NK-92 (cell line): ENCODE measurements around the gene SCO2.

Experiments used
- DNase-seq: peaks from one replicate; lab custom pipeline; 2025; ENCODE audit not compliant: unreplicated experiment; lab: John Stamatoyannopoulos, UW

Gene SCO2

DNA sequence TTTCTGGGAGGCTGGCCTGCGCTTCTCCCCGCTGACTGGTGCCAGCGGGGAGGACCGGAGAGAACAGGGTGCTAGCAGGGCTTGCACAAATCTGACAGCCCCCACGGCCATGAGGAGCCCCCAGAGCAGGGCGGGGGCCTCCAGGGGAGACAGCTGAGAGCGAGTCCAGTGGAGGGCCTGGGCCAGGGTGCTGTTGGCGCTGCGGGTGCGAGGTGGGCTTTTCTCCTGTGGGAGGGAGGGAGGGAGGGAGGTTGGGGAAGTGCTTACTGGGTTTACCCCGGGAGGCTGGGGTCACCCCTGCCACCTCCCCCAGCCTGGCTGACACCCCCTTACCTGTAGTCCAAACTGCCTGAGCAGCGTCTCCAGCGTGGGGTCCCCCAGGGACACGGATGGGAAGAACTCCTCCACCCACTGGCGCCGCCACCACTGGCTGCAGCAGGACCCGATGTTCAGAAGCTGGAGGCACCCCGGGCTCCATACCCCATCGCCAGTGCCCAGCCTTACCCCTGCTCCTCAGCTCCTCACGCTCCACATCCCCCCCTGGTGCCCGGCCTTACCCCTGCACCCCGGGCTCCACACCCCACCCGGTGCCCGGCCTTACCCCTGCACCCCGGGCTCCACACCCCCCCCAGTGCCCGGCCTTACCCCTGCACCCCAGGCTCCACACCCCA is 21.8 kb downstream of the SCO2 start:
- DNase-seq: no peak

GRCh38 chr22:50502628-50503474 is 22.5 kb downstream of the SCO2 start:
- no peak for DNase-seq

DNA sequence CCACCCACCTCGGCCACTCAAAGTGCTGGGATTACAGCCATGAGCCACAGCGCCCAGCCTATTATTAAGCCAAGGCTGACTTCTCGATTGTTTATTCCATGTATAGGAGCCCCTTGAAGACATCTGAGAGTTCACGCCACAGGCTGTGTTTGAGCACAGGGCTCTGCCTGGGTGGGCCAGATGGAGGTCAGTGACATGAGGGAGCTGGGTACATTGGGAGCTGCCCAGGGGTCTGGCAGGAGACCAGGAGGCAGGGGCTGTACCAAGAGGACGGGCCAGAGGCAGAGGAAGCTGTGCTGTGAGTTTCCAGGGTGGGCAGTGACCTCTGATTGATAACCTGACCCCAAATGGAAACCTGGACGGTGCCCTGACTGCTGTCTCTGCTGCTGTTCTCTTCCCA is 23.3 kb downstream of the SCO2 start:
- DNase-seq: no peak

DNA sequence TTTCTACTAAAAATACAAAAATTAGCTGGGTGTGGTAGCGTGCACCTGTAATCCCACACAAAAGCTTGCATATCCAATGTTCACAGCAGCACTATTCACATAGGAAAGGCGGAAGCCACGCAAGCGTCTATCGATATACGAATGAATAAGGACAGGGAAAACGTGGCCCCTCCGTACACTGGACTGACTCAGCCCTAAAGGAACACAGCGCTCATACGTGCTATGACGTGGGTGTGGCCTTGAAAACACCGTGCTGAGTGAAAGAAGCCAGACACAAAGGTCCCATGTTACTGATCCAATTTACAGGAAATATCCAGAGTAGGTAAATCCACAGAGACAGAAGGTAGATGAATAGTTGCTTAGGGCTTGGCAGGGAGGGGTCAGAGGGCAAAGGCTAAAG is 24.9 kb downstream of the SCO2 start:
- DNase-seq: no peak

DNA sequence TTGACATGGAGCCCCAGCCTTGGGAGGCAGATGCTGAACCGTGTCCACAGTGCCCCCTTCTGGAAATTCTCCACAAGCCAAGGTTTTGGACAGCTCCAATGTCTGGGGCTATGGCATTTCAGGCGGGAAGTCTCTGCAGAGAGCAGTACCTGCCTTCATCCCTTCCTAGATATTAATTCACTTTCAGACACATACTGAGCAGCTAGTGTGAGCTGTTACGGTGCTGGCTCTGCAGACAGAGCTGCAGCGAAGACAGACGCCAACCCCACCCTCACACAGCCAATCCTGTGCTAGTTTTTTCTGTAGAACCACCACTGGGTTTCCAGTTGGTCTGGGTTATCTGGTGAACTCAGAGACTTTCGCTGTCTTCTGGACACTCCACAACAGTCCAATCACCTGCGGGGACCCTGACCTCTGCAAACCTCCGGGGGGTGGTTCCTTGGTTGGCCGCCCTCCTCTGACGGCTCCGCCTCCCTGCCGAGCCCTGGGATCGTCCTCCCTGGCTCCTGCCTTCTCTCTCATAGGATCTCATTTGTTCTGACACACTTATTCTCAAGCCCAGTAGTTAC is 27.0 kb downstream of the SCO2 start:
- no peak for DNase-seq

DNA sequence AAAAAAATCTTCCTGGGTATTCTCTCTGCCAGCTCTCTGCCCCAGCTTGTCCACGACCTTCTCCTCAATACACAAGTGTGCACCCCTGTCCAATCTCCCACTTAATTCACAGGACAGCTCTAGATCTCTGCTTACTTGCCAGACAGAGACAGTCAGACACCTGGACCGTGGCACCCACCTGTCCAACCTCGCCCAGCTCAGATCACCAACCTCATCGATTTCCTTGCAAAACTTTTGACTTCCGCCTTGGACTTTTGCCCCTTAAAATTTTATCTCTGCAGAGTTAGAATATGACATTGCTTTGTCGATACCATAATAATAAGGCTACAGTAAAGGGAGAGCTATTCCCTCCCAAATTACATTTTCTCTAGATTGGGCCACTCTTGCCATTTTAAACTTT is 28.3 kb downstream of the SCO2 start:
- no peak for DNase-seq

DNA sequence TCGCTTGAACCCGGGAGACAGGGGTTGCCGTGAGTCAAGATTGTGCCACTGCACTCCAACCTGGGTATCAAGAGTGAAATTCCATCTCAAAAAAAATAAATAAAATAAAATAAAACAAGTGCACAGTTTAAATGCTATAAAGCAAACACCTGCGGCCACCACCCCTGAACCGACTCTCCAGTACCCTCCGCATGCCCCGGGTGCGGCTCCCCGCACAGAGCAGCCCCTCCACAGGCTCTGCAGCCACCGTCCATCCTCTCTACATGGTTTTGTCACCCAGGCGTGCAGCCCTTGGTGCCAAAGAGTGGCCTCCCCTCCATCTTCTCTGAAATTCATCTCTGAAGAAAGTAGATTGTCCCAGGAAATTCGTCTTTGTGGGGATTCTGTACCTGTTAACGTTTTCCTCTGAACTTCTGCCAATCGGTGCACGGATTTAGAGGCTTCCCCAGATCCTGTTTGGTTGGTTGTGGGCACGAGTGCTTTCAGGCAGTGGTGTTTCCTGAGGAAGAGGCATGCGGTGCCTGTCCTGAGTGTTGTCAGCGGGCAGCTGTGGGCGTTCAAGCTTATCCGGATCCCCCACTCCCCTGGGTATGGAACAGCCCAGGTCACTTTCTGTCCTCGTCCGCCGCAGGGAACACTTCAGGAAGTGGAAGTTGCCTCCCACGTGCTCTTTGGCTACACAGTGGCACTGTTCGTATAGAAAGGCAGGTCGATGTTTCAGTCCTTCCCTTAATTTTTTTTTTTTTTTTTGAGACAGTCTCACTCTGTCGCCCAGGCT is 34.7 kb downstream of the SCO2 start:
- no peak for DNase-seq

DNA sequence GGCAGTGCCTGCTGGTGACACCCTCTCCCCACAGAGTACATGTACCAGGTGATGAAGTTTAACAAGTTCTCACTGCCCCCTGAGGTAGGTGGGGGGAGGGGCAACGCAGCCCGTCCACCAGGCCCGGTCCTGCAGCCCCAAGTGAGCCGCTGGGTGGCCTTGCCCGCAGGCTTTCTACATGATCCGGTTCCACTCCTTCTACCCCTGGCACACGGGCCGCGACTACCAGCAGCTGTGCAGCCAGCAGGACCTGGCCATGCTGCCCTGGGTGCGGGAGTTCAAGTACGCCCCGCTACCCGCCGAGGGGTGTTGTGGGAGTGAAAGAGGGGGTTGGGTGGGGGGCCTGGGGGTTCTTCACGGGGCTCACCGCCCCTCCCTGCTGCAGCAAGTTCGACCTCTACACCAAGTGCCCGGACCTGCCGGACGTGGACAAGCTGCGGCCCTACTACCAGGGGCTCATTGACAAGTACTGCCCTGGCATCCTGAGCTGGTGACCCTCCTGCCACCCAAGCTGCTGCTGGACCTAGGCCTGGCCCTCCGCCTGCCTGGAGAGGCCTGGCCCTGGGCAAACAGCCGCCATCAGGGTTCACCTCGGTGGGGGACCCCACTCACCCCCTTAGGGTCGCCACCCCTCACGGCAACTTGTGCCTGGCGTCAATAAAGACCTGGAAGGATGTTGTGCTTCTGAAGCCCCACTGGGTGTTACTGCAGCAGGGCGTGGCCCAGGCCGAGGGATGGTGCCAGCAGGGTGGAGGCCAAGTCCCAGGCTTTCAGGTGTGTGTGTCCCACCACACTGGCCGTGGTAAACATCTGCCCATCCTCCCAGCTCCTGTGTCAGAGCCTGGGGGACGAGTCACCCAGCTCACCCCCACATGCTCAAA is 35.8 kb downstream of the SCO2 start:
- DNase-seq: no peak

DNA sequence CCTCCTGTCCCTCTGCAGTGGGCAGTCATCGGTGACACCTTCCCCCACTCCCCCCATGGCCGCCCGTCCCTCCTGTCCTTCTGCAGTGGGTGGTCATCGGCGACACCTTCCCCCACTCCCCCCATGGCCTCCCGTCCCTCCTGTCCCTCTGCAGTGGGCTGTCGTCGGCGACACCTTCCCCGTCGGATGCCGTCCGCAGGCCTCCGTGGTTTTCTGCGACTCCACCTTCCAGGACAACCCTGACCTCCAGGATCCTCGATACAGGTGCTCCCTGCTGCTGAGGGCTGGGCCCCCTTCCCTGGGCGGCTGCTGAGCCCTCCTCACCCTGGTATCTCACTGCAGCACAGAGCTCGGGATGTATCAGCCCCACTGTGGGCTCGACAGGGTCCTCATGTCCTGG is 36.5 kb downstream of the SCO2 start:
- no peak for DNase-seq

DNA sequence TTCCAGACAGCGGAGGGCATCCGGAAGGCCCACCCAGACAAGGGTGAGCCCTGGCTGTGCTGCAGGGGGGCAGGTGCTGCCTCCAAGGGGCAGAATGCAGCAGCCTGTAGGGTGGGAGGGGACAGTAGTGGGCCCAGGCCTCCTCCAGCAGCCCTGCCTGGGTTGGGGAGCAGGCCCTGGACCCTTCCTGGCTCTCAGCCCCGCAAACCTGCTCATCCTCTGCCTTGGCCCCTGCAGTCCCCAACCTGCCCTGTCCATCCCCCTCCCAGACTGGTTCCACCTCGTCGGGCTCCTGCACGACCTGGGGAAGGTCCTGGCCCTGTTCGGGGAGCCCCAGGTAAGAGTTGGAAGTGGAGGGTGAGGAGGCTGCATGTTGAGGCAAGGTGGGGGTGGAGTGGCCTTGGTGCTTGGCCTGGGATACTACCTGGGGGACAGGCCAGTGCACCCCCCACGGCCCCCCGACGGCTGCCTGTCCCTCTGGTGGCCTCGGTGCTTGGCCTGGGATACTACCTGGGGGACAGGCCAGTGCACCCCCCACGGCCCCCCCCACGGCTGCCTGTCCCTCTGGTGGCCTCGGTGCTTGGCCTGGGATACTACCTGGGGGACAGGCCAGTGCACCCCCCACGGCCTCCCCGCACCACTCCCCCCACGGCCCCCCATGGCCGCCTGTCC is 37.3 kb downstream of the SCO2 start:
- no peak for DNase-seq

GRCh38 chr22:50487290-50488005 is 38.0 kb downstream of the SCO2 start:
- no peak for DNase-seq

DNA sequence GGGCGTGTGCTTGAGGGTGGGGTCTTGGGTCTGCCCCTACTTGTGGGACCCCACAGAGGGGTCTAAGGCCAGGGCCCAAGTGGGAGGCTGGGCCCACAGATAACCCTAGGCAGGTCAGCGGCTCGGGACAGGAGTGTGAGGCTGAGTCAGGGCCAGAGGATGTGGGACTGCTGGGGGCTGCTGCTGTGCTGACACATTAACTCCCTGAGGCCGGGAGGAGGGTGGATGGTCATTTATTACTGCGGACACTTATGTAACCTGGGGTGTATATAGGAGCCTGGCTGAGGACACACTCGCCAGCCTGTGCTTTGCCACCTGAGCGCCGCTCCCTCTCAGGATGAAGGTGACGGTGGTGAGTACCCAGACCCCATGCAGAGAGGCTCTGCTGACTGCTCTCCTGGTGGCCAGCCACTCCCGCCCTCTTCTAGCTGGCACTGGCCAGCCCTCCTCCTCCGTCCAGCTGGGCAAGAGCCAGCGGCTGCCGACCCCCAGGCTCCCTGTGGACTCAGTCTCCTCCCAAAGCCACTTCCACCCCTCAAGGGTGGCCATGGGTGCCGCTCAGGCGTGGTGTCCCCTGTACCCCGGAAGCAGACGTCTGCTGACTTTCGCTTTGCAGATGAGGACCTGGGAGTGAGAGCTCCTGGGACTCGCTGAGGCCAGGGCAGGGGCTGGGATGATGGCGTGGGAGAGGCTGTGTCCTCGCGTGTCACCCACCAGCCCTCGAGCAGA is 38.7 kb downstream of the SCO2 start, which contains the start of gene MIOX:
Gene MIOX (plus strand): TSS at position 299 of the 729 bp plus-strand sequence. CDS start 39 bp downstream, at position 338.
- DNase-seq: no peak

GRCh38 chr22:50485221-50486131 is 39.9 kb downstream of the SCO2 start:
- no peak for DNase-seq

DNA sequence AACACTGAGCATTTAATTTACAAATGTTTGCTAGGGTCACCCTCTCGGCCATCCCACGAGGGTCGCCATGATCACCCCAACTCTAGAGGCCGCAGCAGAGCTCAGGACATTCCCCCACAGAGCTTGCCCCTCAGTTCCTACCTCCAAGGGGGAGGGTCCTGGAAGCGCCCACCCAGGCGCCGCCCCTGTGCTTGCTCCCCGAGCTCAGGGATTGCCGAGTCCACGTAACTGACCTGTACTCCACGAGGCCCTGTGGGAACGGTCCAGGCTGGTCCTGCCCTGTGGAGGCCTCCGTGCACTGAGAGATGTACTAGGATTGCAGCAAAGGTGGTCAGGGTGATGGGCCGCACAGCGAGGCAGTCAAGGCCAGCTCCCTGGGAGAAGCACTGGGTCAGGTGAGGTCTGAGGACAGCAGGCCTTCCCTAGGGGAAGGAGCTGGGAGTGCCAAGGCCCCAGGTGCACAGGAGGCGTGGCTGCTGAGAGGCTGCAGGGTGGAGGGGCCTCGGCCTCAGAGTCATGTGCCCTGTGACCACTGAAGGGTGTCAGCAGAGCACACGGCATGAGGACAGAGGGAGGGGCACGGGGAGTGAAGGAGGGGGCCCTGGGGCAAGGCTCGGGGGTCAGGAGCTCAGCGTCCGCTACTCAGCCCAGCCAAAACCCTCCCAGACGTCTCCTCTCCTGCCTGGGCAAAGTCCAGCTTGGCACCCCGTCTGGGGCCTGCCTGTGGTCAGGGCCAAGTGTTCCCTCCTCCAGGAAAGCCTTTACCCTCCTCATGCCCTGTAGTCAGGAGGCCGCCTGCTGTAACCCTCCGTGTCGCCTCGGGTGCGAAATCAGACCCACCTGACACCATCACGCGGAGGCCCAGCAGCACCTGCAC is 41.2 kb downstream of the SCO2 start:
- DNase-seq: no peak

DNA sequence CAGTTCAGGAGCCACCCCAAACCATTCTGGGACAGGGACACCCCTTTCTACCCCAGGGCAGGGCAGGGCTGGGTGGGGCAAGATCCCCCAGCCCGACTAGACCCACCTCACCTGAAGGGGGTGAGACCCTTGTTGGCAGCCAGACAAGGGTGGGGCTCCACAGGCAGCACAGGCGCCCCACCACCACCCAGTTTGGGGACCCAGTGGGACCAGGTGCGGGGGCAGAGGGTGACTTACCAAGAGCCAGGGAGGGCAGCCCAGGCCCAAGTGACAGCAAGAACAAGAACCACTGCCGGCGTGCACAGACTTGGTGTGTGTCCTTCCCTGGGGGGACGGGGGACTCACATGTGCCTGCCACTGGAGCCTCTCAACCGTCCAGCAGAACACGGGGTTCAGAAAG is 41.8 kb downstream of the SCO2 start:
- no peak for DNase-seq

- no peak for DNase-seq
These were observed 42.3 kb downstream of the SCO2 start for GRCh38 chr22:50483106-50483505.
